Activated CD8-positive, alpha-beta T cell treated with anti-CD3 and anti-CD28 coated beads, Interleukin-2, amount 10 ng/mL, durations not matched to agents 7 days and 5 days (primary cell): Measurements from ENCODE around the gene DPYSL5. TPM values are rescaled to one million over a fixed set of nuclear protein-coding genes. Genes with fewer than 3 reads are reported as not detected.

Source experiments
- ATAC-seq: fragments of 150-1000 bp; cut with Tn5 transposase; one replicate; pipeline ENCODE4 v1.10.0; 2021; ENCODE audit warnings: moderate library complexity
- CTCF ChIA-PET: fragments of 350-600 bp; sonication (Branson Sonifier 250); formaldehyde crosslinking; loops from one replicate; lab custom pipeline; 2021; ENCODE audit warnings: antibody characterized with exemption; lab: Charles Lee
- POLR2A ChIA-PET: fragments of 350-600 bp; sonication (Branson Sonifier 250); formaldehyde crosslinking; loops from one replicate; lab custom pipeline; 2021; ENCODE audit warnings: antibody characterized with exemption; lab: Charles Lee
- DNase-seq: peaks from one replicate; pipeline ENCODE4 v3.0.0-alpha.2; 2020
- H3K27ac Mint-ChIP-seq: one replicate; pipeline ENCODE4 v1.8.0; 2021; ENCODE audit warnings: mild to moderate bottlenecking, mixed read lengths
- H3K27me3 Mint-ChIP-seq: one replicate; pipeline ENCODE4 v1.8.0; 2021; ENCODE audit warnings: low read depth, mixed read lengths
- H3K36me3 Mint-ChIP-seq: one replicate; pipeline ENCODE4 v1.8.0; 2021; ENCODE audit warnings: low read depth, mixed read lengths
- H3K4me1 Mint-ChIP-seq: one replicate; pipeline ENCODE4 v1.8.0; 2021; ENCODE audit warnings: low read depth, mixed read lengths
- H3K4me3 Mint-ChIP-seq: one replicate; pipeline ENCODE4 v1.8.0; 2021; ENCODE audit warnings: mild to moderate bottlenecking, mixed read lengths
- H3K9me3 Mint-ChIP-seq: one replicate; pipeline ENCODE4 v1.8.0; 2022; ENCODE audit warnings: mixed read lengths; ENCODE audit not compliant: insufficient read depth
- total RNA-seq, 2 experiments: library from RNA; stranded (reverse); gene quantifications; one replicate each; pipeline ENCODE4 v1.2.3, GENCODE V29; 2021

The DPYSL5 gene
- total RNA-seq, 2 experiments from 2014 or later = not detected

- ChIA-PET POLR2A (no interaction called here), CTCF (interaction anchor here (1.1 kb wide), 1 partner anchor 31 kb away, joined by 3 read pairs; no protein-coding TSS in a partner anchor)
- Mint-ChIP-seq H3K36me3 (no peaks in the 10 kb centered on the region), H3K4me3 (no peak overlapping the region), H3K4me1 (no peaks in the 10 kb centered on the region), H3K27me3 (peaks cover 11% of the 10 kb centered on the region), H3K9me3 (no peaks in the 10 kb centered on the region), H3K27ac (no peak overlapping the region)
- no peak for ATAC-seq
- no peak for DNase-seq
Observed at GRCh38 chr2:26892133-26892532, 44.2 kb downstream of the DPYSL5 start.

- Mint-ChIP-seq H3K4me3 (no peak overlapping the region), H3K9me3 (no peaks in the 10 kb centered on the region), H3K27ac (no peak overlapping the region), H3K4me1 (no peaks in the 10 kb centered on the region), H3K36me3 (no peaks in the 10 kb centered on the region), H3K27me3 (peaks cover 11% of the 10 kb centered on the region)
- DNase-seq (no peak), ATAC-seq (no peak)
- POLR2A ChIA-PET = no interaction called here
- CTCF ChIA-PET = interaction anchor here (1.1 kb wide), 1 partner anchor 30 kb away, joined by 3 read pairs; no protein-coding TSS in a partner anchor
Observed at GRCh38 chr2:26892922-26893524, 45.1 kb downstream of the DPYSL5 start.

GRCh38 chr2:26894136-26894535 lies 46.2 kb downstream of the DPYSL5 start:
- Mint-ChIP-seq H3K36me3 (no peaks in the 10 kb centered on the region), H3K4me3 (no peak overlapping the region), H3K27me3 (peaks cover 10% of the 10 kb centered on the region), H3K9me3 (no peaks in the 10 kb centered on the region), H3K27ac (no peak overlapping the region), H3K4me1 (no peaks in the 10 kb centered on the region)
- no peak for DNase-seq
- ATAC-seq = no peak
- POLR2A ChIA-PET = no interaction called here
- CTCF ChIA-PET = interaction anchor here (1.9 kb wide), 1 partner anchor 48 kb away, joined by 6 read pairs; no protein-coding TSS in a partner anchor

- no peak overlapping the region for H3K4me3 Mint-ChIP-seq
- ATAC-seq (no peak), DNase-seq (no peak)
- H3K4me1 Mint-ChIP-seq = no peaks in the 10 kb centered on the region
- no peak overlapping the region for H3K27ac Mint-ChIP-seq
- ChIA-PET CTCF (no interaction called here), POLR2A (no interaction called here)
- H3K9me3 Mint-ChIP-seq = no peaks in the 10 kb centered on the region
- peaks cover 10% of the 10 kb centered on the region for H3K27me3 Mint-ChIP-seq
- H3K36me3 Mint-ChIP-seq = no peaks in the 10 kb centered on the region
Observed at GRCh38 chr2:26897807-26898479, 50.0 kb downstream of the DPYSL5 start.

- no peak for ATAC-seq
- CTCF ChIA-PET = no interaction called here
- no peak for DNase-seq
Observed at GRCh38 chr2:26898480-26899078, 50.6 kb downstream of the DPYSL5 start.

GRCh38 chr2:26899500-26900164 lies 51.7 kb downstream of the DPYSL5 start:
- POLR2A ChIA-PET = no interaction called here
- no peak for ATAC-seq
- Mint-ChIP-seq H3K4me3 (no peak overlapping the region), H3K27ac (no peak overlapping the region), H3K9me3 (no peaks in the 10 kb centered on the region), H3K4me1 (no peaks in the 10 kb centered on the region), H3K36me3 (no peaks in the 10 kb centered on the region), H3K27me3 (peaks cover 6% of the 10 kb centered on the region)
- CTCF ChIA-PET = interaction anchor here (0.8 to 0.9 kb wide), 2 partner anchors 23 to 117 kb away, joined by 3 to 4 read pairs; no protein-coding TSS in a partner anchor
- DNase-seq = no peak

More at GRCh38 chr2:26898480-26899078, 50.6 kb downstream of the DPYSL5 start:
- Mint-ChIP-seq H3K36me3 (no peaks in the 10 kb centered on the region), H3K27ac (no peak overlapping the region), H3K4me3 (no peak overlapping the region), H3K27me3 (peaks cover 10% of the 10 kb centered on the region), H3K4me1 (no peaks in the 10 kb centered on the region), H3K9me3 (no peaks in the 10 kb centered on the region)
- POLR2A ChIA-PET = no interaction called here

- Mint-ChIP-seq H3K9me3 (no peaks in the 10 kb centered on the region), H3K36me3 (no peaks in the 10 kb centered on the region), H3K27ac (no peak overlapping the region), H3K4me1 (no peaks in the 10 kb centered on the region), H3K4me3 (no peak overlapping the region), H3K27me3 (peaks cover 6% of the 10 kb centered on the region)
- no peak for ATAC-seq
- ChIA-PET POLR2A (no interaction called here), CTCF (interaction anchor here (1.0 kb wide), 1 partner anchor 54 kb away, joined by 3 read pairs; no protein-coding TSS in a partner anchor)
- DNase-seq = no peak
Observed at GRCh38 chr2:26900831-26901321, 52.9 kb downstream of the DPYSL5 start.

- POLR2A ChIA-PET = no interaction called here
- H3K4me1 Mint-ChIP-seq = no peaks in the 10 kb centered on the region
- no peaks in the 10 kb centered on the region for H3K9me3 Mint-ChIP-seq
- CTCF ChIA-PET = interaction anchor here (0.6 to 1.0 kb wide), 2 partner anchors 55 to 61 kb away, joined by 3 to 5 read pairs; no protein-coding TSS in a partner anchor
- DNase-seq (no peak), ATAC-seq (no peak)
- no peak overlapping the region for H3K27ac Mint-ChIP-seq
- H3K27me3 Mint-ChIP-seq = peaks cover 4% of the 10 kb centered on the region
- no peaks in the 10 kb centered on the region for H3K36me3 Mint-ChIP-seq
- H3K4me3 Mint-ChIP-seq = no peak overlapping the region
Observed at GRCh38 chr2:26901326-26902183, 53.6 kb downstream of the DPYSL5 start.

- Mint-ChIP-seq H3K9me3 (no peaks in the 10 kb centered on the region), H3K27ac (no peak overlapping the region), H3K4me3 (no peak overlapping the region), H3K27me3 (no peaks in the 10 kb centered on the region), H3K4me1 (no peaks in the 10 kb centered on the region), H3K36me3 (no peaks in the 10 kb centered on the region)
- ATAC-seq (no peak), DNase-seq (no peak)
- POLR2A ChIA-PET = no interaction called here
- CTCF ChIA-PET = no interaction called here
Observed at GRCh38 chr2:26903676-26904075, 55.7 kb downstream of the DPYSL5 start.

GRCh38 chr2:26904839-26905238 lies 56.9 kb downstream of the DPYSL5 start:
- H3K27ac Mint-ChIP-seq = no peak overlapping the region
- H3K9me3 Mint-ChIP-seq = no peaks in the 10 kb centered on the region
- no peaks in the 10 kb centered on the region for H3K36me3 Mint-ChIP-seq
- peaks cover 6% of the 10 kb centered on the region for H3K27me3 Mint-ChIP-seq
- H3K4me1 Mint-ChIP-seq = no peaks in the 10 kb centered on the region
- ATAC-seq = no peak
- DNase-seq = no peak
- H3K4me3 Mint-ChIP-seq = no peak overlapping the region
- CTCF ChIA-PET = no interaction called here
- POLR2A ChIA-PET = no interaction called here
